ENCODE results near the gene UQCR10. TPM values are rescaled to one million over a fixed set of nuclear protein-coding genes. Genes with fewer than 3 reads are reported as not detected.

UQCR10 gene
- polyA plus RNA-seq, 2 of the 4 experiments (the other 2 are of a cell fraction), result 115 to 171 TPM

GRCh38 chr22:29750029-29750428, 17.1 kb upstream of the UQCR10 start:
- WGBS (ENCODE audit: missing lambda C conversion rate), result 94% methylated on average over 3 of the region's 3 CpGs
- DNase-seq (ENCODE audit: low read depth in 1 of 2, low spot score in 1 of 2), result no peak
- ATAC-seq, result no peak
- TF ChIP-seq HOXA7 (CRISPR knock-in tag; IDR thresholded peaks at IDR 0.05), result no peak
- Histone ChIP-seq H3K9me3 (no peaks in the 10 kb centered on the region), H3K4me3 (no peak overlapping the region), H3K27ac (no peak overlapping the region), H3K4me1 (no peaks in the 10 kb centered on the region), H3K4me2 (no peak overlapping the region)
- ChIA-PET POLR2A (no interaction called here), CTCF (interaction anchor here (0.6 to 1.0 kb wide), 2 partner anchors 11 to 28 kb away, joined by 3 read pairs; no protein-coding TSS in a partner anchor)
- FAIRE-seq, result no peak

- WGBS (ENCODE audit: missing lambda C conversion rate), result 86% methylated on average over 11 of the region's 11 CpGs
- DNase-seq (ENCODE audit: low read depth in 1 of 2, low spot score in 1 of 2), result no peak
- ATAC-seq, result no peak
- FAIRE-seq, result no peak
- Histone ChIP-seq H3K4me1 (no peaks in the 10 kb centered on the region), H3K4me2 (no peak overlapping the region), H3K9me3 (no peaks in the 10 kb centered on the region), H3K27ac (no peak overlapping the region), H3K4me3 (no peak overlapping the region)
- CTCF ChIA-PET, result interaction anchor here (0.6 kb wide), 1 partner anchor 12 kb away, joined by 3 read pairs; no protein-coding TSS in a partner anchor
- no peak for TF ChIP-seq POLR2AphosphoS2 (conservative IDR thresholded peaks at IDR 0.05; ENCODE audit: low read length)
- no peak for TF ChIP-seq ZSCAN20 (CRISPR knock-in tag; IDR thresholded peaks at IDR 0.05)
- TF ChIP-seq HEYL (CRISPR knock-in tag; IDR thresholded peaks at IDR 0.05), result no peak
- TF ChIP-seq SREBF2 (IDR thresholded peaks at IDR 0.05), result no peak
- no peak for TF ChIP-seq TFCP2L1 (CRISPR knock-in tag; IDR thresholded peaks at IDR 0.05)
- no peak for TF ChIP-seq FOSB (CRISPR knock-in tag; IDR thresholded peaks at IDR 0.05)
- no peak for TF ChIP-seq HMGXB4 (CRISPR knock-in tag; IDR thresholded peaks at IDR 0.05; ENCODE audit: borderline replicate concordance)
- TF ChIP-seq EHMT2 (IDR thresholded peaks at IDR 0.05; ENCODE audit: low read depth), result no peak
- TF ChIP-seq PBX3 (IDR thresholded peaks at IDR 0.05), result no peak
- TF ChIP-seq BCL3 (IDR thresholded peaks at IDR 0.05), result no peak
- TF ChIP-seq EHF (CRISPR knock-in tag; IDR thresholded peaks at IDR 0.05), result no peak
- no peak for TF ChIP-seq MAX (IDR thresholded peaks at IDR 0.05)
- no peak for TF ChIP-seq HES2 (IDR thresholded peaks at IDR 0.05)
- TF ChIP-seq CTCF (IDR thresholded peaks at IDR 0.05), result no peak
- no peak for TF ChIP-seq SMC3 (IDR thresholded peaks at IDR 0.05)
- no peak for TF ChIP-seq REST (IDR thresholded peaks at IDR 0.05)
- POLR2A ChIA-PET, result no interaction called here
Measured at GRCh38 chr22:29750559-29751538, 16.3 kb upstream of the UQCR10 start.
